Ishikawa (cell line): ENCODE measurements around the gene SLC22A13.

ENCODE experiments used
- CEBPB ChIP-seq: IDR thresholded peaks from 2 replicates; pipeline ENCODE4 v1.6.1; 2012
- CREB1 ChIP-seq: IDR thresholded peaks from 2 replicates; pipeline ENCODE4 v1.6.1; 2012; ENCODE audit warnings: low read depth
- EP300 ChIP-seq: IDR thresholded peaks from 2 replicates; pipeline ENCODE4 v1.6.1; 2012; ENCODE audit warnings: borderline replicate concordance
- FOXM1 ChIP-seq: IDR thresholded peaks from 2 replicates; pipeline ENCODE4 v1.6.1; 2012; ENCODE audit warnings: low read depth, borderline replicate concordance
- MAX ChIP-seq: IDR thresholded peaks from 2 replicates; pipeline ENCODE4 v1.6.1; 2012
- RAD21 ChIP-seq: IDR thresholded peaks from 2 replicates; pipeline ENCODE4 v1.6.1; 2012; ENCODE audit warnings: low read depth
- TAF1 ChIP-seq: IDR thresholded peaks from 2 replicates; pipeline ENCODE4 v1.6.1; 2012; ENCODE audit warnings: low read depth, mild to moderate bottlenecking
- TEAD4 ChIP-seq: IDR thresholded peaks from 2 replicates; pipeline ENCODE4 v1.6.1; 2012
- YY1 ChIP-seq: IDR thresholded peaks from 2 replicates; pipeline ENCODE4 v1.6.1; 2012; ENCODE audit warnings: low read depth

- no peak for TF ChIP-seq RAD21
- no peak for TF ChIP-seq EP300
- TF ChIP-seq CEBPB: no peak
- no peak for TF ChIP-seq TEAD4
- no peak for TF ChIP-seq MAX
- no peak for TF ChIP-seq FOXM1
- no peak for TF ChIP-seq TAF1
- no peak for TF ChIP-seq CREB1
- no peak for TF ChIP-seq YY1
Observed at GRCh38 chr3:38260474-38260873, 5.1 kb upstream of the SLC22A13 start.
